A549 (cell line): ENCODE measurements around the gene YWHAG.

Experiments used
- BHLHE40 ChIP-seq: IDR thresholded peaks from 2 replicates; pipeline ENCODE4 v1.6.1; 2012; ENCODE audit warnings: low read depth, low read length, inconsistent platforms
- CTCF ChIP-seq: fragments of >200 bp; sonication (Bioruptor Twin); formaldehyde crosslinking; IDR thresholded peaks from 3 replicates; pipeline ENCODE4 v1.5.1; 2016
- GATA3 ChIP-seq: IDR thresholded peaks from 2 replicates; pipeline ENCODE4 v1.6.1; 2012; ENCODE audit warnings: borderline replicate concordance
- HEYL ChIP-seq: fragments of 250-450 bp; sonication (Bioruptor Pico); IDR thresholded peaks from 2 replicates; pipeline ENCODE4 v1.8.0; 2021; ENCODE audit warnings: mild to moderate bottlenecking, moderate library complexity
- KDM1A ChIP-seq: fragments of 200-600 bp; sonication (generic); IDR thresholded peaks from 2 replicates; pipeline ENCODE4 v1.6.1; 2016; ENCODE audit warnings: low read depth, mild to moderate bottlenecking
- POLR2A ChIP-seq: IDR thresholded peaks from 2 replicates; pipeline ENCODE4 v1.6.1; 2012; ENCODE audit warnings: mild to moderate bottlenecking, low read length
- REST ChIP-seq: fragments of 200-600 bp; sonication (generic); IDR thresholded peaks from 2 replicates; pipeline ENCODE4 v1.6.1; 2016; ENCODE audit warnings: antibody characterized with exemption, mild to moderate bottlenecking, moderate library complexity
- ZFP36 ChIP-seq: fragments of 450-650 bp; IDR thresholded peaks from 2 replicates; pipeline ENCODE4 v1.6.1; 2014; ENCODE audit warnings: borderline replicate concordance; ENCODE audit not compliant: partially characterized antibody

- TF ChIP-seq KDM1A, result no peak
- TF ChIP-seq CTCF, result no peak
- no peak for TF ChIP-seq HEYL (CRISPR knock-in tag)
- no peak for TF ChIP-seq REST
- TF ChIP-seq GATA3, result no peak
- no peak for TF ChIP-seq BHLHE40
- no peak for TF ChIP-seq POLR2A
- TF ChIP-seq ZFP36, result no peak
These were observed 28.0 kb upstream of the YWHAG start for GRCh38 chr7:76386691-76387260.
